ENCODE measurements around the gene CDH23.
A peak's percentile ranks its signal among the peaks of the same experiment; 100 is the strongest.

Gene CDH23

GRCh38 chr10:71807557-71808510, 411.1 kb downstream of the CDH23 start:
- no peaks in the 10 kb centered on the region for H3K9me3 ChIP-seq
- peaks cover 7% of the 10 kb centered on the region for H3K27me3 ChIP-seq
- TF ChIP-seq, protein P1, sequence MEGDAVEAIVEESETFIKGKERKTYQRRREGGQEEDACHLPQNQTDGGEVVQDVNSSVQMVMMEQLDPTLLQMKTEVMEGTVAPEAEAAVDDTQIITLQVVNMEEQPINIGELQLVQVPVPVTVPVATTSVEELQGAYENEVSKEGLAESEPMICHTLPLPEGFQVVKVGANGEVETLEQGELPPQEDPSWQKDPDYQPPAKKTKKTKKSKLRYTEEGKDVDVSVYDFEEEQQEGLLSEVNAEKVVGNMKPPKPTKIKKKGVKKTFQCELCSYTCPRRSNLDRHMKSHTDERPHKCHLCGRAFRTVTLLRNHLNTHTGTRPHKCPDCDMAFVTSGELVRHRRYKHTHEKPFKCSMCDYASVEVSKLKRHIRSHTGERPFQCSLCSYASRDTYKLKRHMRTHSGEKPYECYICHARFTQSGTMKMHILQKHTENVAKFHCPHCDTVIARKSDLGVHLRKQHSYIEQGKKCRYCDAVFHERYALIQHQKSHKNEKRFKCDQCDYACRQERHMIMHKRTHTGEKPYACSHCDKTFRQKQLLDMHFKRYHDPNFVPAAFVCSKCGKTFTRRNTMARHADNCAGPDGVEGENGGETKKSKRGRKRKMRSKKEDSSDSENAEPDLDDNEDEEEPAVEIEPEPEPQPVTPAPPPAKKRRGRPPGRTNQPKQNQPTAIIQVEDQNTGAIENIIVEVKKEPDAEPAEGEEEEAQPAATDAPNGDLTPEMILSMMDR (IDR thresholded peaks at IDR 0.05), result no peak
- no peak overlapping the region for H3K27ac ChIP-seq
- peaks cover 24% of the 10 kb centered on the region for H3K36me3 ChIP-seq
- H3K4me3 ChIP-seq (ENCODE audit: low read depth in 1 of 2, low read length in 1 of 2), result no peak overlapping the region
- H3K4me1 ChIP-seq (ENCODE audit: control insufficient read depth in 1 of 2, insufficient read depth in 1 of 2, low read depth in 1 of 2, low read length in 1 of 2), result peaks cover 36 to 42% of the 10 kb centered on the region in 2 experiments

- Histone ChIP-seq H3K4me3 (ENCODE audit: low read depth in 1 of 2, low read length in 1 of 2) (no peak overlapping the region), H3K27me3 (peaks cover 7% of the 10 kb centered on the region), H3K36me3 (peaks cover 42% of the 10 kb centered on the region), H3K4me1 (ENCODE audit: control insufficient read depth in 1 of 2, insufficient read depth in 1 of 2, low read depth in 1 of 2, low read length in 1 of 2) (peaks cover 46 to 47% of the 10 kb centered on the region in 2 experiments), H3K9me3 (no peaks in the 10 kb centered on the region), H3K27ac (no peak overlapping the region)
- TF ChIP-seq, protein P1 (IDR thresholded peaks at IDR 0.05), result no peak
Measured at GRCh38 chr10:71809628-71810027, 412.9 kb downstream of the CDH23 start.

GRCh38 chr10:71810048-71810750, 413.5 kb downstream of the CDH23 start:
- no peak overlapping the region for H3K4me3 ChIP-seq (ENCODE audit: low read depth in 1 of 2, low read length in 1 of 2)
- peaks cover 48 to 49% of the 10 kb centered on the region in 2 experiments for H3K4me1 ChIP-seq (ENCODE audit: control insufficient read depth in 1 of 2, insufficient read depth in 1 of 2, low read depth in 1 of 2, low read length in 1 of 2)

GRCh38 chr10:71811351-71811750, 414.6 kb downstream of the CDH23 start:
- peak overlapping the region in 1 of 2 experiments; percentile 38 for H3K4me3 ChIP-seq (ENCODE audit: low read depth in 1 of 2, low read length in 1 of 2)
- TF ChIP-seq, protein P1 (IDR thresholded peaks at IDR 0.05), result no peak
- H3K9me3 ChIP-seq, result no peaks in the 10 kb centered on the region
- H3K27ac ChIP-seq, result peak overlapping the region; percentile 92
- H3K36me3 ChIP-seq, result peaks cover 59% of the 10 kb centered on the region
- no peaks in the 10 kb centered on the region for H3K27me3 ChIP-seq
- H3K4me1 ChIP-seq (ENCODE audit: control insufficient read depth in 1 of 2, insufficient read depth in 1 of 2, low read depth in 1 of 2, low read length in 1 of 2), result peaks cover 51 to 53% of the 10 kb centered on the region in 2 experiments

More at GRCh38 chr10:71810048-71810750, 413.5 kb downstream of the CDH23 start:
- Histone ChIP-seq H3K9me3 (no peaks in the 10 kb centered on the region), H3K27ac (no peak overlapping the region), H3K27me3 (peaks cover 7% of the 10 kb centered on the region), H3K36me3 (peaks cover 47% of the 10 kb centered on the region)
- TF ChIP-seq, protein P1 (IDR thresholded peaks at IDR 0.05), result no peak

GRCh38 chr10:71812016-71812912, 415.5 kb downstream of the CDH23 start:
- peaks cover 59 to 62% of the 10 kb centered on the region in 2 experiments for H3K4me1 ChIP-seq (ENCODE audit: control insufficient read depth in 1 of 2, insufficient read depth in 1 of 2, low read depth in 1 of 2, low read length in 1 of 2)
- TF ChIP-seq, protein P1 (IDR thresholded peaks at IDR 0.05), result peak; percentile 92
- peak overlapping the region in 1 of 2 experiments; percentile 38 for H3K4me3 ChIP-seq (ENCODE audit: low read depth in 1 of 2, low read length in 1 of 2)
- no peaks in the 10 kb centered on the region for H3K9me3 ChIP-seq
- H3K36me3 ChIP-seq, result peaks cover 68% of the 10 kb centered on the region
- peak overlapping the region; percentile 92 for H3K27ac ChIP-seq
- H3K27me3 ChIP-seq, result no peaks in the 10 kb centered on the region

All from neutrophil (primary cell).